ENCODE results near the gene MEX3A.

The MEX3A gene

DNA sequence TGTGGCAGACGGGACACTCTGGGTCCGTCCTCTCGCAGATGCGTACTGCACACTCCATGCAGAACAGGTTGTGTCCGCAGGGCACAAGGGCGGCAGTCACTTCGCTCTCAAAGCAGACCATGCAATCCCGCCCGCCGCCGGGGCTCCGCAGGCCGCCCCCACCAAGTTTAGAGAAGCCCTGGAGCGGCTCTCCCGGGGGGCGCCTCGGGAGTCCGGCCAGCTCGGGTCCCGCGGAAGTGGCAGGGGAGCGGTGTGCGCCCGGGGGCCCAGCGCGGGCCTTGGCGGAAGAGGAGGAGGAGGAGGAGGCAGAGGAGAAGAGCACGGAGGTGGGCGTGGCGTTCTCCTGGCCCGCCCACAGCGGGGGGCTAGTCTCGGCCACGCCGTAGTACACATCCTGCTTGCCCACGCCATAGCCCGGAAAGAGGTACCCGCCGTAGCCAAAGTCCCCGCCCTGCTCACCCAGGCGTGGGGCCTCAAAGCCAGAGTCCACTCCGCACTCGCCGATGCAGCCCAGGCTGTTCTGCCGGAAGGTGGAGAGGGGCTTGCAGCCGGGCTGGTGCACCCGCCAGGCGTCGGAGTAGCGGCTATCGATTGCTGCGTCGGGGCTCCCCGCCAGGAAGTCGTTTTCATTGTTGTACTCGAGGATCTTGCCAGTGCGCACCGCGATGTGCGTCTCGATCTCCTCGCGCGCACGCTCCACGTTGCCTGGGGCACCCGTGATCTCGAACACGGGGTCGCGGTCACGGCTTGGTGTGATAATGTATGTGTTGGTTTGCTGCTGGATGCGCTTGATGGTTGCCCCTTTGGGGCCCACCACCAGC is 5.4 kb downstream of the MEX3A start:
- TF ChIP-seq ZBTB7A (IDR thresholded peaks at IDR 0.05; ENCODE audit: low read depth) (no peak), NFIC (IDR thresholded peaks at IDR 0.05) (no peak), YY1 (IDR thresholded peaks at IDR 0.05; ENCODE audit: low read depth) (no peak), TAF1 (IDR thresholded peaks at IDR 0.05; ENCODE audit: low read depth) (no peak), EGR1 (IDR thresholded peaks at IDR 0.05) (no peak)
- TF ChIP-seq, protein P1, sequence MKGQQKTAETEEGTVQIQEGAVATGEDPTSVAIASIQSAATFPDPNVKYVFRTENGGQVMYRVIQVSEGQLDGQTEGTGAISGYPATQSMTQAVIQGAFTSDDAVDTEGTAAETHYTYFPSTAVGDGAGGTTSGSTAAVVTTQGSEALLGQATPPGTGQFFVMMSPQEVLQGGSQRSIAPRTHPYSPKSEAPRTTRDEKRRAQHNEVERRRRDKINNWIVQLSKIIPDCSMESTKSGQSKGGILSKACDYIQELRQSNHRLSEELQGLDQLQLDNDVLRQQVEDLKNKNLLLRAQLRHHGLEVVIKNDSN (IDR thresholded peaks at IDR 0.05) = no peak
- TF ChIP-seq, protein P2, sequence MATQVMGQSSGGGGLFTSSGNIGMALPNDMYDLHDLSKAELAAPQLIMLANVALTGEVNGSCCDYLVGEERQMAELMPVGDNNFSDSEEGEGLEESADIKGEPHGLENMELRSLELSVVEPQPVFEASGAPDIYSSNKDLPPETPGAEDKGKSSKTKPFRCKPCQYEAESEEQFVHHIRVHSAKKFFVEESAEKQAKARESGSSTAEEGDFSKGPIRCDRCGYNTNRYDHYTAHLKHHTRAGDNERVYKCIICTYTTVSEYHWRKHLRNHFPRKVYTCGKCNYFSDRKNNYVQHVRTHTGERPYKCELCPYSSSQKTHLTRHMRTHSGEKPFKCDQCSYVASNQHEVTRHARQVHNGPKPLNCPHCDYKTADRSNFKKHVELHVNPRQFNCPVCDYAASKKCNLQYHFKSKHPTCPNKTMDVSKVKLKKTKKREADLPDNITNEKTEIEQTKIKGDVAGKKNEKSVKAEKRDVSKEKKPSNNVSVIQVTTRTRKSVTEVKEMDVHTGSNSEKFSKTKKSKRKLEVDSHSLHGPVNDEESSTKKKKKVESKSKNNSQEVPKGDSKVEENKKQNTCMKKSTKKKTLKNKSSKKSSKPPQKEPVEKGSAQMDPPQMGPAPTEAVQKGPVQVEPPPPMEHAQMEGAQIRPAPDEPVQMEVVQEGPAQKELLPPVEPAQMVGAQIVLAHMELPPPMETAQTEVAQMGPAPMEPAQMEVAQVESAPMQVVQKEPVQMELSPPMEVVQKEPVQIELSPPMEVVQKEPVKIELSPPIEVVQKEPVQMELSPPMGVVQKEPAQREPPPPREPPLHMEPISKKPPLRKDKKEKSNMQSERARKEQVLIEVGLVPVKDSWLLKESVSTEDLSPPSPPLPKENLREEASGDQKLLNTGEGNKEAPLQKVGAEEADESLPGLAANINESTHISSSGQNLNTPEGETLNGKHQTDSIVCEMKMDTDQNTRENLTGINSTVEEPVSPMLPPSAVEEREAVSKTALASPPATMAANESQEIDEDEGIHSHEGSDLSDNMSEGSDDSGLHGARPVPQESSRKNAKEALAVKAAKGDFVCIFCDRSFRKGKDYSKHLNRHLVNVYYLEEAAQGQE (IDR thresholded peaks at IDR 0.05; ENCODE audit: low read depth) = no peak

DNA sequence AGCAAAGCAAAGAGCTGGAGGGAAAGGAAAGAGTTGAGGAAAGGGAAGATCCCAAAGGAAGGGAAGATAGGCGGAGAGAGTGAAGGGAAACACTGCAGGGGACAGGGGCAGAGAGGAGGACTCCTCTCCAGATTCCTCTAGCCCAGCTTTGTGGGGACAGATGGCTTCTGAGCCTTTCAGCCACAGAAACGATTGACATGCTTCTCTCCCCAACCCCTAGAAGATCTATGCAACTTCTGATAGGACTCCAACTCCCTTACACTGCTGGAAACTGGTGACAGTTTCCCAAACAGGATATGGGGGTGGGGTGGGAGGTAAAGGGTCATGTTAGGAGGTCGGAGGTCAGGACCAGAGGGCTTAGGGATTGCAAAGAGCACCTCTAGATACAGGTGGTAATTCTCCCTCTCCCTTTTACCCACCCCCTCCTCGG is 6.5 kb downstream of the MEX3A start:
- no peak for TF ChIP-seq FOXM1 (IDR thresholded peaks at IDR 0.05; ENCODE audit: borderline replicate concordance, low read depth)
- TF ChIP-seq CREB1 (IDR thresholded peaks at IDR 0.05; ENCODE audit: low read depth) = no peak
- TF ChIP-seq ZBTB7A (IDR thresholded peaks at IDR 0.05; ENCODE audit: low read depth) = no peak
- no peak for TF ChIP-seq RAD21 (IDR thresholded peaks at IDR 0.05; ENCODE audit: low read depth)
- TF ChIP-seq, protein P1 (IDR thresholded peaks at IDR 0.05) = no peak
- TF ChIP-seq, protein P3, sequence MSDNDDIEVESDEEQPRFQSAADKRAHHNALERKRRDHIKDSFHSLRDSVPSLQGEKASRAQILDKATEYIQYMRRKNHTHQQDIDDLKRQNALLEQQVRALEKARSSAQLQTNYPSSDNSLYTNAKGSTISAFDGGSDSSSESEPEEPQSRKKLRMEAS (IDR thresholded peaks at IDR 0.05) = no peak

DNA sequence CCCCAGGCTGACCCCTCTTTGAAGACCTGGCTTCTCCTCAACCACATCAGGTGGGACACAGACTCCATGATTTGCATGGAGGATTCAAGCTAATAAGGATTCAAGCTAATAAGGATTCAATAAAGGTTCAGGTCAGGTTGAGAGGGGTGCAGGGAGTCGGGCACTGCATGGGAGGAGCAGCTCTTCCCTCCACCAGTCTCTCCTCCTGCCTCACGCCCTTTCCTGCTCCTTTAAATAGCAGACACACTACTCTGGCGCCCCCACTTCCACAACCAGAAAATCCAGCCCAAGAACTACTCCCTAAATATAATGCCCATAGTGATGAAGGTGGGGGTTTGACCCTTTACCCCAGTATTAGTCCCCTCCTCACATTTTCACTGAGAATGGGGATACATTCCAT is 7.1 kb downstream of the MEX3A start:
- TF ChIP-seq FOXM1 (IDR thresholded peaks at IDR 0.05; ENCODE audit: borderline replicate concordance, low read depth) (no peak), CEBPB (IDR thresholded peaks at IDR 0.05) (no peak), CREB1 (IDR thresholded peaks at IDR 0.05; ENCODE audit: low read depth) (no peak), NFIC (IDR thresholded peaks at IDR 0.05) (no peak), EP300 (IDR thresholded peaks at IDR 0.05; ENCODE audit: borderline replicate concordance) (peak; percentile 41; the same call in 1 of the 2 replicates), ZBTB7A (IDR thresholded peaks at IDR 0.05; ENCODE audit: low read depth) (no peak), YY1 (IDR thresholded peaks at IDR 0.05; ENCODE audit: low read depth) (no peak), TCF12 (IDR thresholded peaks at IDR 0.05; ENCODE audit: low read depth) (no peak), RAD21 (IDR thresholded peaks at IDR 0.05; ENCODE audit: low read depth) (peak; percentile 33; the same call in 1 of the 2 replicates), TAF1 (IDR thresholded peaks at IDR 0.05; ENCODE audit: low read depth) (no peak), TEAD4 (IDR thresholded peaks at IDR 0.05) (no peak), EGR1 (IDR thresholded peaks at IDR 0.05) (no peak)
- TF ChIP-seq, protein P2 (IDR thresholded peaks at IDR 0.05; ENCODE audit: low read depth) = no peak
- TF ChIP-seq, protein P1 (IDR thresholded peaks at IDR 0.05) = no peak
- TF ChIP-seq, protein P3 (IDR thresholded peaks at IDR 0.05) = no peak

DNA sequence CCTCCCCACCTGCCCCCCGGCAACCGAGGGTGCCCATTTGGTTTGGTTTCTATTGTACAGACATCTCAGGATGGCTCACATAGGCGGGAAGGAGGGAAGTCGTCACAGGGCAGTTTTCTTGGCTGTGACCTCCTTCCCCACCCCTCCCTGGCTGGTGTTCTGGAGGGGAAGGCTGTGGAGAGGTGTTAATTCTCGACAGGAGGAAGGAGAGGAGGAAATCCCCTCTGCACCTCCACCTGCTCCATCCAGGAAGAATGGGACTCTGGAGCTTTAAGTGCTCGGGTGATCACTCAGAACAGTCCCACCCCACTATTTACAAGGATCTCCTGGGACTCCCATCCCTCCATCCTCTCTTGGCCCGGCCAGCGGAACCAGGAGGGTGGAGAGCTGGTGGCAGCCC is 7.6 kb downstream of the MEX3A start:
- TF ChIP-seq, protein P1 (IDR thresholded peaks at IDR 0.05) = no peak
- TF ChIP-seq CREB1 (IDR thresholded peaks at IDR 0.05; ENCODE audit: low read depth) = no peak
- TF ChIP-seq EGR1 (IDR thresholded peaks at IDR 0.05) = no peak

DNA sequence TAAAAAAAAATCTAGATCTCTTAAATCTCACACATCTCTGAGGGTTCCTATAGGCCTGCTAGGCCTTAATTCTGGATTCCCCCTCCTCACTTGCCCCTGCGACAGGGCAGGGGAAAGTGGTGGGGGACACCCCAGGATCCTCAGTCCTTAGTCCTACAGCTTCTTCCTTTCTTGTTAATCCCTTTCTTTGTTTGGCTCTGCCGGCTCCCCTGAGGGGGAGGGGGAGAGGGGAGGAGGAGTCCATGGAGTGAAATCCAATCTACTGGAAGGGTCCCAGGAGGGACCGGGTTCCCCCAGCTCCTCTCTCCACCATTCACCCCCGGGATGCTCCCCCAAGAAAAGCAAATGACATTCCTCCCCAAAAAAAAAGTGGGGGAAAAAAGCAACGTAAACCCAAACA is 8.5 kb downstream of the MEX3A start:
- TF ChIP-seq YY1 (IDR thresholded peaks at IDR 0.05; ENCODE audit: low read depth) = no peak
- no peak for TF ChIP-seq CREB1 (IDR thresholded peaks at IDR 0.05; ENCODE audit: low read depth)
- no peak for TF ChIP-seq ZBTB7A (IDR thresholded peaks at IDR 0.05; ENCODE audit: low read depth)
- no peak for TF ChIP-seq TAF1 (IDR thresholded peaks at IDR 0.05; ENCODE audit: low read depth)
- TF ChIP-seq EP300 (IDR thresholded peaks at IDR 0.05; ENCODE audit: borderline replicate concordance) = no peak
- TF ChIP-seq RAD21 (IDR thresholded peaks at IDR 0.05; ENCODE audit: low read depth) = no peak
- TF ChIP-seq, protein P1 (IDR thresholded peaks at IDR 0.05) = no peak
- TF ChIP-seq NFIC (IDR thresholded peaks at IDR 0.05) = no peak
- TF ChIP-seq, protein P3 (IDR thresholded peaks at IDR 0.05) = no peak
- TF ChIP-seq FOXM1 (IDR thresholded peaks at IDR 0.05; ENCODE audit: borderline replicate concordance, low read depth) = no peak
- TF ChIP-seq TEAD4 (IDR thresholded peaks at IDR 0.05) = no peak
- no peak for TF ChIP-seq TCF12 (IDR thresholded peaks at IDR 0.05; ENCODE audit: low read depth)

All from Ishikawa (cell line).